Ovary (tissue), 9 donors: ENCODE measurements around the gene NECTIN1. TPM values are rescaled to one million over a fixed set of nuclear protein-coding genes. Genes with fewer than 3 reads are reported as not detected.

Experiments
- DNase-seq, 5 donors: peaks; one replicate each; pipeline ENCODE4 v3.0.0-alpha.2; 2019 to 2020
- H3K27ac ChIP-seq, 2 donors: fragments of 200-600 bp; one replicate each; pipeline versions ENCODE4 v1.5.1 to v1.8.0; 2019 to 2022
- H3K27me3 ChIP-seq: fragments of 200-600 bp; one replicate; pipeline ENCODE4 v1.8.0; 2022
- H3K36me3 ChIP-seq: fragments of 200-600 bp; sonication (generic); one replicate; pipeline ENCODE4 v1.5.1; 2019
- H3K4me1 ChIP-seq: one replicate; pipeline ENCODE4 v1.8.1; 2013; ENCODE audit warnings: mild to moderate bottlenecking, moderate library complexity; ENCODE audit not compliant: insufficient read depth
- H3K4me3 ChIP-seq: fragments of 200-600 bp; sonication (generic); one replicate; pipeline ENCODE4 v1.5.1; 2017
- H3K9me3 ChIP-seq, 2 donors: fragments of 200-600 bp in 1 of 2; sonication (generic) in 1 of 2; one replicate each; pipeline versions ENCODE4 v1.5.1 to v1.8.1; 2013 to 2019; ENCODE audit warnings: mild to moderate bottlenecking in 1 of 2, moderate library complexity in 1 of 2
- EP300 ChIP-seq: sonication (generic); formaldehyde crosslinking; IDR thresholded peaks from one replicate; pipeline ENCODE4 v1.6.1; 2017; ENCODE audit warnings: antibody characterized with exemption
- POLR2A ChIP-seq: fragments of 450-650 bp; IDR thresholded peaks from one replicate; pipeline ENCODE4 v1.6.1; 2017; ENCODE audit warnings: antibody characterized with exemption, mild to moderate bottlenecking, moderate library complexity
- WGBS, 3 donors: extraction: QIAGEN DNeasy Blood & Tissue Kit in 1 of 3; methylation state at CpG; one replicate each; pipeline versions ENCODE4 v1.1.5 to v1.1.7; 2013 to 2017; 5-methylcytosine and 5-hydroxymethylcytosine counted together
- intact Hi-C, 4 donors: fragments of 100-400 bp; cut with DNase I; formaldehyde crosslinking; loops; one replicate each; pipeline versions ENCODE4 v1.11.0 to v1.15.1; 2022 to 2023
- polyA plus RNA-seq, 2 donors: library from polyadenylated mRNA; stranded (reverse); fragments of 200-250 nt in 1 of 2; fragments of 350-450 nt in 1 of 2; fragmentation: Illumina TruSeq in 1 of 2; extraction: RNeasy Lipid Tissue Mini Kit (QIAGEN cat#74804) in 1 of 2; gene quantifications; one replicate each; pipeline ENCODE4 v1.2.3, GENCODE V29; 2013 to 2014
- total RNA-seq, 7 donors: library from RNA; depleted of rRNA in 2 of 7; stranded (reverse); fragments of >200 nt in 2 of 7; fragmentation: NEBNext Ultra II Directional in 3 of 7; extraction: Animal tissue kit (Norgen Biotek cat#: 25700) in 3 of 7; gene quantifications; one replicate each; pipeline versions ENCODE4 v1.1.0 to v1.2.4, GENCODE V29; 2016 to 2023
- TF ChIP-seq, protein P1 (sequence below), 3 donors: fragments of 450-650 bp in 2 of 3; fragments of 200-600 bp in 1 of 3; IDR thresholded peaks; one replicate each; pipeline versions ENCODE4 v1.5.1 to v1.8.0; 2016 to 2022; ENCODE audit warnings: antibody characterized with exemption in 3 of 3, mild to moderate bottlenecking in 1 of 3
- donor health status: DM: no; HTN: no; CAD: no; lungs with moderate emphysema.
- donor health status: DM: no; HTN: no; CAD: no.
- donor health status: Bipolar disorder and iron deficiency.
- donor health status: DM: yes; HTN: yes; CAD: no.
- donor health status: DM: no; HTN: no; CAD: no.
- donor health status: DM: yes; HTN: yes; CAD: no.

NECTIN1 gene
- total and polyA plus RNA-seq, 9 donors: 1.5 to 12.1 (median 5.7) TPM

DNA sequence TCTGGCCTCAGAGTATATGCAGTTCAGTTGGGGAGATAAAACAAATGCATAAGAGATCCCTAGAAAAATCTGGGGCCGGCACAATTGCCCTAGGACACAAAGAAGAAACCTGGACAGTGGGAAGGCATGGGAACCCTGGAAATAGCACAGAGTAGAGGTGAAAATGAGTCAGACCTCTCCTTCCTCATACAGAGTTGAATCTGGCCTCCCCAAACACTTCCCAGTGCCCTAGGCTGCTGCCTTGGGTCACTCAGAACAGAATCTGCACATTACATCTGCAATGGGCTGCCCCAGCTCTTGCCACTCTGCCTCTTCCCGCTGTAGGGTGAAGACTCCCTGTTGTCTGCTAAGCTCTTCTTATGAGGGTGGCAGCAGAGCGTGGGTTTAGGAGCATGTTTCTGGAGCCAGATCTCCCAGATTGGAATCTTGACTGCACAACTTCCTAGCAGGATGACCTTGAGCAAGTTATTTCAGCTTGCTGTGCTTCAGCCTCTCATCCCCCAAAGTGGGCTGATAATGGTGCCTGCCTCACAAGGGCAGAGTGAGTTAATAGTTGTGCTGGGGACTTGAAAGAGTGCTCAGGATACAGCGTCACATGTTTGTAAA lies 47.1 kb upstream of the NECTIN1 start:
- Histone ChIP-seq H3K9me3 (no peaks in the 10 kb centered on the region), H3K4me1 (peaks cover 8% of the 10 kb centered on the region), H3K27me3 (no peaks in the 10 kb centered on the region), H3K36me3 (no peaks in the 10 kb centered on the region), H3K27ac (no peak overlapping the region), H3K4me3 (no peak overlapping the region)
- TF ChIP-seq, protein P1, sequence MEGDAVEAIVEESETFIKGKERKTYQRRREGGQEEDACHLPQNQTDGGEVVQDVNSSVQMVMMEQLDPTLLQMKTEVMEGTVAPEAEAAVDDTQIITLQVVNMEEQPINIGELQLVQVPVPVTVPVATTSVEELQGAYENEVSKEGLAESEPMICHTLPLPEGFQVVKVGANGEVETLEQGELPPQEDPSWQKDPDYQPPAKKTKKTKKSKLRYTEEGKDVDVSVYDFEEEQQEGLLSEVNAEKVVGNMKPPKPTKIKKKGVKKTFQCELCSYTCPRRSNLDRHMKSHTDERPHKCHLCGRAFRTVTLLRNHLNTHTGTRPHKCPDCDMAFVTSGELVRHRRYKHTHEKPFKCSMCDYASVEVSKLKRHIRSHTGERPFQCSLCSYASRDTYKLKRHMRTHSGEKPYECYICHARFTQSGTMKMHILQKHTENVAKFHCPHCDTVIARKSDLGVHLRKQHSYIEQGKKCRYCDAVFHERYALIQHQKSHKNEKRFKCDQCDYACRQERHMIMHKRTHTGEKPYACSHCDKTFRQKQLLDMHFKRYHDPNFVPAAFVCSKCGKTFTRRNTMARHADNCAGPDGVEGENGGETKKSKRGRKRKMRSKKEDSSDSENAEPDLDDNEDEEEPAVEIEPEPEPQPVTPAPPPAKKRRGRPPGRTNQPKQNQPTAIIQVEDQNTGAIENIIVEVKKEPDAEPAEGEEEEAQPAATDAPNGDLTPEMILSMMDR (IDR thresholded peaks at IDR 0.05): no peak
- TF ChIP-seq POLR2A (no peak), EP300 (no peak)
- no peak for DNase-seq
- intact Hi-C loops: no loop called here
- WGBS, 3 donors: 43 to 50% (median 43%) methylated on average over 4 of the region's 4 CpGs

DNA sequence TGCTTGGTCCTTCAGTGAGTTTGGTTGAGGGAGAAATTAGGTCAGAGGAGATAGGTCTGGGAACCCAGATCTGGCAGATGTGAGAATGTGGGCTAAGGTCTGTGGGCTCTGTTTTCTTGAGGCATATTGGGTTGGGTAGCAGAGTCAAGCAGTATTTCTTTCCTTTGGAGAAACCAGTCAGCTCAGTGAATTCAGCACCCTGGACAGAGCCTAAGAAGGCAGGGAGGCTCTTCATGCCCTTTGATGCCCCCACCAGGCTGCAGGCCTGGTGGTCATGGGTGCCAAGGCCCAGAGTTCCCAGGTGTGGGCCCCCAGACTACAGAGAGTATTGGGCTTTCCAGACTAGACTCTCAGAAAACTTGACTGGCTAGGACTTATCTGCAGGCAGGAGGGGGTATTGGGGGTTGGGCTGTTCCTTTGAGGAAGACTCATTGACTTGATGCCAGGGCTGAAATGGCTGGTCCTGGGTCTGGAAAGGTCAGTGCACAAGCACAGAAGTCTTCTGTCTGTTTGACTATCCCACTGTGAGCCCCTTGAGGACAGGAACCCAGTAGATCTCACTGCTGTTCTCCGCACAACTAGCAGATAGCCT lies 45.3 kb upstream of the NECTIN1 start:
- Histone ChIP-seq H3K4me1 (peaks cover 3% of the 10 kb centered on the region), H3K27ac (no peak overlapping the region), H3K4me3 (no peak overlapping the region), H3K9me3 (no peaks in the 10 kb centered on the region), H3K36me3 (no peaks in the 10 kb centered on the region), H3K27me3 (no peaks in the 10 kb centered on the region)
- no peak for DNase-seq
- TF ChIP-seq EP300 (no peak), POLR2A (no peak)
- TF ChIP-seq, protein P1 (IDR thresholded peaks at IDR 0.05): no peak
- intact Hi-C loops: no loop called here
- 94 to 100% (median 100%) methylated on average over 1 of the region's 1 CpG for WGBS, 3 donors

DNA sequence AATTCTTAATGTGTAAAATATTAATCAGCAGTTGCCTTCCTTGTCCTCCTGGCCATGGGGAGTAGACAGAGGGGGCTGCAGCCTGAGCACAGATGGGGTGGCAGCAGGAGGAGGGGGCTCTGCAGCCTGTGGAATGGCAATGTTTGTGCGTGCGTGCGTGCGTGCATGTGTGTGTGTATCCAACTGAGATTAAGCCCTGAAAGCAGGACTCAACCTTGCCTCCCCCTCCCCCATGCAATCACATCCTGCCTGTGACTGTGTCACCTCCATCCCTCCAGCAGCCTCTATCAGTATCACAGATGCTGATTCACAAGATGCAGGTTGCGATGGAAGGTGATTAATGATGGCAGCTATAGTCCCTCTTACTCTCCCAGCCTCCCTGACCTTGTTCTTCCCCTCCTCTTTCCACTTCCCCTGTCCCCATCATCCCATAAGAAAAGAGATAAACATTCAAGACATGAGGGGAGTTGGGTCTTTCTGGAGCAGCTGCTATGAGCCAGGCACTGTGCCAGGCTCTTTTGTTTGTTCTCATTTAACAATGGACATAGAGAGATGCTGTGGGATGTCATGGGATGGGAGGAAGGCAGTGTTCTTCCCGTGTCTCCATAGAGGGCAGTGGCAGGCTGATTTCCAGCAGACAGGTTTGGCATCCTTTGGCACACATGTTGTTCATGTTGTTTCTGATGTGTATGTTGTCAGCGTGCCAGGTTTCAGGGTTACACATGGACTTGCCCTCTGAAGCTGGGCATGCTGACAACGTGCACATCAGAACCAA lies 43.8 kb upstream of the NECTIN1 start:
- H3K4me1 ChIP-seq: peaks cover 3% of the 10 kb centered on the region
- no peaks in the 10 kb centered on the region for H3K9me3 ChIP-seq
- DNase-seq: no peak
- no peaks in the 10 kb centered on the region for H3K27me3 ChIP-seq
- 52 to 70% (median 53%) methylated on average over 8 of the region's 8 CpGs for WGBS, 3 donors
- H3K36me3 ChIP-seq: no peaks in the 10 kb centered on the region
- intact Hi-C loops: no loop called here
- TF ChIP-seq EP300 (no peak), POLR2A (no peak)
- TF ChIP-seq, protein P1 (IDR thresholded peaks at IDR 0.05): no peak
- no peak overlapping the region for H3K27ac ChIP-seq
- H3K4me3 ChIP-seq: no peak overlapping the region

DNA sequence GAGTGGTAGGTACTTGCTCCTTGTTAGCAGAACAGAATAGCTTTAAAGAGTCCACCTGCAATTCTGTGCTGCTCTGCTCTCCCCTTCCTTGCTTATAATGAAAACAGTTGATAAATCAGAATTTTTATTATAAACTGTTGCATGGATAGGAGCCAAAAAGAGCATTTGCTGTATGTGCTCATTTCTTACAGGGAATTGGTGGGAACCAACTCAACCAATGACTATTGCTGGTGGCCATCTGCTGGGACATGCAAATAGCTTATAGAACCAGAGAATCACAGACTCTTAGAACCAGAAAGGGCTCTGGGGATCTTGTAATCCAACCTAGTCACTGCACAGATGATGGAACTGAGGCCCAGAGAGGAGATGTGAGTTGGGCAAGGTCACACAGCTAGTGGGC lies 43.1 kb upstream of the NECTIN1 start:
- H3K9me3 ChIP-seq: no peaks in the 10 kb centered on the region
- intact Hi-C loops: no loop called here
- H3K27me3 ChIP-seq: no peaks in the 10 kb centered on the region
- TF ChIP-seq, protein P1 (IDR thresholded peaks at IDR 0.05): no peak
- TF ChIP-seq POLR2A: no peak
- TF ChIP-seq EP300: no peak
- no peaks in the 10 kb centered on the region for H3K36me3 ChIP-seq
- no peak for DNase-seq
- no peak overlapping the region for H3K27ac ChIP-seq
- no peak overlapping the region for H3K4me3 ChIP-seq
- peaks cover 3% of the 10 kb centered on the region for H3K4me1 ChIP-seq
